Measurements from ENCODE around the gene CCND2.

The CCND2 gene

DNA sequence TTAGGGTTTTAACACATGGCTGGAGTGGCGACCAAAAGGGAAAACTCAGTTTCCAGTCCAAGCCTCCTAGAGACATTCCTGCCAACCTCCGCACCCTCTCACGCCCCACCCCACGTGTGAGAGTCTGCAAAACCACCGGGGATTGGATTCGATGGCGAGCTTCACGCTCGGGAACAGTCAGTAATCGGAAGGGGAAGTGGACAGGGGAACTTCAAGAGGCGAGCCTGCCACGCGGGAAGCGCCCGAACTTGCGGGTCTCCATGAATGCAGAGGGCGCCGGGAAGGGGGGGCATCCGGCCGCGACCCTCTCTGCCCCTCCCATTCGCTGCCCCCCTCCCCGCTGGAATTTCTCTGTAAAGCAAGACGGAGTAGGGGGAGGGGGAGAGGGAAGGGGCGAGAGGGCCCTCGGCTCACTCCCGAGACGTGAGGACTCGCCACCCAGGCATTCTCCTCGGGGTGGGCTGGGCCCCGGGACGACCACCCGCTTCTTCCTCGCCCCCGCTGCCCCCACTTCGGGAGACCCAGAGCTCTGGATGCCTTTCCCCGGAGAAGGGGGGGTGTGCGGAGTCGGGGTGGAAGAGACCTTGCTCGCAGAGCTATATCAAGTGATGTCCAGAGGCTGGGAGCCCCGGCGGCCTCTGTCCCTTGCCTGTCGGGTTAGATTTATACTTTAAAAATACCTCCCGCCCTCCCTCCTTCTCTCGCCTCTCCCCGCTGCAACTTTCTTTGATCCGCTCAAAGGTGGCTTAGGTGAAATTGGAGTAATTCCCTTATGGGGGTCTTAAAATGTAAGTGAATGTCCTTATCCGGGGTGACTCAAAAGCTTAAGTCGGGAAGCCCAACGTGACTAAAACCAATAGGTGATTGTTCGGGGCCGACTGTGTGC is 2.5 kb upstream of the CCND2 start (continued):
- no peak for TF ChIP-seq ZBTB21 (tag by site-specific recombination; IDR thresholded peaks at IDR 0.05)
- TF ChIP-seq KLF1 (tag by site-specific recombination; IDR thresholded peaks at IDR 0.05) = 0 out of 2 replicates have a peak, but pooled peaks have one; percentile 16
- TF ChIP-seq GLI4 (tag by site-specific recombination; IDR thresholded peaks at IDR 0.05) = no peak
- no peak for TF ChIP-seq ZNF560 (tag by site-specific recombination; IDR thresholded peaks at IDR 0.05; ENCODE audit: borderline replicate concordance)
- no peak for TF ChIP-seq TRIM28 (IDR thresholded peaks at IDR 0.05; ENCODE audit: borderline replicate concordance, low read length)
- TF ChIP-seq, protein P1, sequence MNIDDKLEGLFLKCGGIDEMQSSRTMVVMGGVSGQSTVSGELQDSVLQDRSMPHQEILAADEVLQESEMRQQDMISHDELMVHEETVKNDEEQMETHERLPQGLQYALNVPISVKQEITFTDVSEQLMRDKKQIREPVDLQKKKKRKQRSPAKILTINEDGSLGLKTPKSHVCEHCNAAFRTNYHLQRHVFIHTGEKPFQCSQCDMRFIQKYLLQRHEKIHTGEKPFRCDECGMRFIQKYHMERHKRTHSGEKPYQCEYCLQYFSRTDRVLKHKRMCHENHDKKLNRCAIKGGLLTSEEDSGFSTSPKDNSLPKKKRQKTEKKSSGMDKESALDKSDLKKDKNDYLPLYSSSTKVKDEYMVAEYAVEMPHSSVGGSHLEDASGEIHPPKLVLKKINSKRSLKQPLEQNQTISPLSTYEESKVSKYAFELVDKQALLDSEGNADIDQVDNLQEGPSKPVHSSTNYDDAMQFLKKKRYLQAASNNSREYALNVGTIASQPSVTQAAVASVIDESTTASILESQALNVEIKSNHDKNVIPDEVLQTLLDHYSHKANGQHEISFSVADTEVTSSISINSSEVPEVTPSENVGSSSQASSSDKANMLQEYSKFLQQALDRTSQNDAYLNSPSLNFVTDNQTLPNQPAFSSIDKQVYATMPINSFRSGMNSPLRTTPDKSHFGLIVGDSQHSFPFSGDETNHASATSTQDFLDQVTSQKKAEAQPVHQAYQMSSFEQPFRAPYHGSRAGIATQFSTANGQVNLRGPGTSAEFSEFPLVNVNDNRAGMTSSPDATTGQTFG (tag by site-specific recombination; IDR thresholded peaks at IDR 0.05; ENCODE audit: borderline replicate concordance) = no peak
- TF ChIP-seq ZNF777 (tag by site-specific recombination; IDR thresholded peaks at IDR 0.05; ENCODE audit: borderline replicate concordance) = peak; percentile 33; the same call in 1 of the 2 replicates
- no peak for TF ChIP-seq ZNF433 (tag by site-specific recombination; IDR thresholded peaks at IDR 0.05; ENCODE audit: low read depth)
- no peak for TF ChIP-seq ZBTB8A (tag by site-specific recombination; IDR thresholded peaks at IDR 0.05)
- TF ChIP-seq ZNF223 (tag by site-specific recombination; IDR thresholded peaks at IDR 0.05) = no peak
- TF ChIP-seq ZNF37A (tag by site-specific recombination; IDR thresholded peaks at IDR 0.05) = no peak
- TF ChIP-seq, protein P2, sequence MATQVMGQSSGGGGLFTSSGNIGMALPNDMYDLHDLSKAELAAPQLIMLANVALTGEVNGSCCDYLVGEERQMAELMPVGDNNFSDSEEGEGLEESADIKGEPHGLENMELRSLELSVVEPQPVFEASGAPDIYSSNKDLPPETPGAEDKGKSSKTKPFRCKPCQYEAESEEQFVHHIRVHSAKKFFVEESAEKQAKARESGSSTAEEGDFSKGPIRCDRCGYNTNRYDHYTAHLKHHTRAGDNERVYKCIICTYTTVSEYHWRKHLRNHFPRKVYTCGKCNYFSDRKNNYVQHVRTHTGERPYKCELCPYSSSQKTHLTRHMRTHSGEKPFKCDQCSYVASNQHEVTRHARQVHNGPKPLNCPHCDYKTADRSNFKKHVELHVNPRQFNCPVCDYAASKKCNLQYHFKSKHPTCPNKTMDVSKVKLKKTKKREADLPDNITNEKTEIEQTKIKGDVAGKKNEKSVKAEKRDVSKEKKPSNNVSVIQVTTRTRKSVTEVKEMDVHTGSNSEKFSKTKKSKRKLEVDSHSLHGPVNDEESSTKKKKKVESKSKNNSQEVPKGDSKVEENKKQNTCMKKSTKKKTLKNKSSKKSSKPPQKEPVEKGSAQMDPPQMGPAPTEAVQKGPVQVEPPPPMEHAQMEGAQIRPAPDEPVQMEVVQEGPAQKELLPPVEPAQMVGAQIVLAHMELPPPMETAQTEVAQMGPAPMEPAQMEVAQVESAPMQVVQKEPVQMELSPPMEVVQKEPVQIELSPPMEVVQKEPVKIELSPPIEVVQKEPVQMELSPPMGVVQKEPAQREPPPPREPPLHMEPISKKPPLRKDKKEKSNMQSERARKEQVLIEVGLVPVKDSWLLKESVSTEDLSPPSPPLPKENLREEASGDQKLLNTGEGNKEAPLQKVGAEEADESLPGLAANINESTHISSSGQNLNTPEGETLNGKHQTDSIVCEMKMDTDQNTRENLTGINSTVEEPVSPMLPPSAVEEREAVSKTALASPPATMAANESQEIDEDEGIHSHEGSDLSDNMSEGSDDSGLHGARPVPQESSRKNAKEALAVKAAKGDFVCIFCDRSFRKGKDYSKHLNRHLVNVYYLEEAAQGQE (tag by site-specific recombination; IDR thresholded peaks at IDR 0.05) = no peak
- TF ChIP-seq ZNF830 (tag by site-specific recombination; IDR thresholded peaks at IDR 0.05; ENCODE audit: low read depth) = no peak
- TF ChIP-seq ZNF169 (tag by site-specific recombination; IDR thresholded peaks at IDR 0.05) = no peak
- no peak for TF ChIP-seq ZNF221 (tag by site-specific recombination; IDR thresholded peaks at IDR 0.05; ENCODE audit: borderline replicate concordance)
- TF ChIP-seq WT1 (tag by site-specific recombination; IDR thresholded peaks at IDR 0.05) = no peak
- TF ChIP-seq, protein P3, sequence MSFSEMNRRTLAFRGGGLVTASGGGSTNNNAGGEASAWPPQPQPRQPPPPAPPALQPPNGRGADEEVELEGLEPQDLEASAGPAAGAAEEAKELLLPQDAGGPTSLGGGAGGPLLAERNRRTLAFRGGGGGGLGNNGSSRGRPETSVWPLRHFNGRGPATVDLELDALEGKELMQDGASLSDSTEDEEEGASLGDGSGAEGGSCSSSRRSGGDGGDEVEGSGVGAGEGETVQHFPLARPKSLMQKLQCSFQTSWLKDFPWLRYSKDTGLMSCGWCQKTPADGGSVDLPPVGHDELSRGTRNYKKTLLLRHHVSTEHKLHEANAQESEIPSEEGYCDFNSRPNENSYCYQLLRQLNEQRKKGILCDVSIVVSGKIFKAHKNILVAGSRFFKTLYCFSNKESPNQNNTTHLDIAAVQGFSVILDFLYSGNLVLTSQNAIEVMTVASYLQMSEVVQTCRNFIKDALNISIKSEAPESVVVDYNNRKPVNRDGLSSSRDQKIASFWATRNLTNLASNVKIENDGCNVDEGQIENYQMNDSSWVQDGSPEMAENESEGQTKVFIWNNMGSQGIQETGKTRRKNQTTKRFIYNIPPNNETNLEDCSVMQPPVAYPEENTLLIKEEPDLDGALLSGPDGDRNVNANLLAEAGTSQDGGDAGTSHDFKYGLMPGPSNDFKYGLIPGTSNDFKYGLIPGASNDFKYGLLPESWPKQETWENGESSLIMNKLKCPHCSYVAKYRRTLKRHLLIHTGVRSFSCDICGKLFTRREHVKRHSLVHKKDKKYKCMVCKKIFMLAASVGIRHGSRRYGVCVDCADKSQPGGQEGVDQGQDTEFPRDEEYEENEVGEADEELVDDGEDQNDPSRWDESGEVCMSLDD (tag by site-specific recombination; IDR thresholded peaks at IDR 0.05) = peak; percentile 7; the same call in 1 of the 2 replicates
- no peak for TF ChIP-seq ZNF521 (tag by site-specific recombination; IDR thresholded peaks at IDR 0.05)
- no peak for TF ChIP-seq ZNF561 (tag by site-specific recombination; IDR thresholded peaks at IDR 0.05; ENCODE audit: borderline replicate concordance)
- no peak for TF ChIP-seq ZNF664 (tag by site-specific recombination; IDR thresholded peaks at IDR 0.05)
- TF ChIP-seq ZNF776 (tag by site-specific recombination; IDR thresholded peaks at IDR 0.05; ENCODE audit: borderline replicate concordance) = no peak
- no peak for TF ChIP-seq ZFP41 (tag by site-specific recombination; IDR thresholded peaks at IDR 0.05; ENCODE audit: borderline replicate concordance)
- no peak for TF ChIP-seq SETDB1 (IDR thresholded peaks at IDR 0.05; ENCODE audit: insufficient read length, low read length)
- no peak for TF ChIP-seq ZNF677 (tag by site-specific recombination; IDR thresholded peaks at IDR 0.05)
- TF ChIP-seq ZNF692 (tag by site-specific recombination; IDR thresholded peaks at IDR 0.05) = peak; percentile 33; the same call in 1 of the 2 replicates
- TF ChIP-seq PBX3 (CRISPR knock-in tag; IDR thresholded peaks at IDR 0.05) = no peak
- TF ChIP-seq, protein P4, sequence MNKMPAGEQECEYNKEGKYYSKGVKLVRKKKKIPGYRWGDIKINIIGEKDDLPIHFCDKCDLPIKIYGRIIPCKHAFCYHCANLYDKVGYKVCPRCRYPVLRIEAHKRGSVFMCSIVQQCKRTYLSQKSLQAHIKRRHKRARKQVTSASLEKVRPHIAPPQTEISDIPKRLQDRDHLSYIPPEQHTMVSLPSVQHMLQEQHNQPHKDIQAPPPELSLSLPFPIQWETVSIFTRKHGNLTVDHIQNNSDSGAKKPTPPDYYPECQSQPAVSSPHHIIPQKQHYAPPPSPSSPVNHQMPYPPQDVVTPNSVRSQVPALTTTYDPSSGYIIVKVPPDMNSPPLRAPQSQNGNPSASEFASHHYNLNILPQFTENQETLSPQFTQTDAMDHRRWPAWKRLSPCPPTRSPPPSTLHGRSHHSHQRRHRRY (tag by site-specific recombination; IDR thresholded peaks at IDR 0.05) = no peak

All from HEK293 (cell line).